ENCODE data around the gene ECM1.
A peak's percentile ranks its signal among the peaks of the same experiment; 100 is the strongest.

Gene ECM1

GRCh38 chr1:150560011-150560438, 52.1 kb downstream of the ECM1 start:
- DNase-seq: peak; percentile 62

DNA sequence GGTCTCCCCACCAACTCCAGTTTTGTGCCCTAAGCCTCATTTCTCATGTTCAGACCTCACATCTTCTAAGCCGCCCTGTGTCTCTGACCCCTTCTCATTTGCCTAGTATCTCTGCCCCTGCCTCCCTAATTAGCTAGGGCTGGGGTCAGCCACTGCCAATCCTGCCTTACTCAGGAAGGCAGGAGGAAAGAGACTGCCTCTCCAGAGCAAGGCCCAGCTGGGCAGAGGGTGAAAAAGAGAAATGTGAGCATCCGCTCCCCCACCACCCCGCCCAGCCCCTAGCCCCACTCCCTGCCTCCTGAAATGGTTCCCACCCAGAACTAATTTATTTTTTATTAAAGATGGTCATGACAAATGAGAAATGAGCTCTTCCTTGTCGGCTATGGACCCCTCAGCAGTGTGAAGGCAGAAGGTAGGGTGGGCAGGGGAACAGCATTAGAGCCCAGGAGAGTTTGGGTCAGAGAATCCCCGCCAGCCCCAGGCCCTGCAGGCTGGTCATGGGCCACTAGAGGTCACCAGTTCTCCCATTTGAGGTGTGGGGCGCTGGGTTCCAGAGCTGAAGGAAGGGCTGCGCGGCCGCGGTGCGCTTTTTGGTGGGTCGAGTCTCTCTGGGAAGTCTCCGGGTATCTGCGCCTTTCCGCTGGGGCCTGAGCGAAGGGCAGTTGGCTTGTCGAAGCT, 52.8 kb downstream of the ECM1 start:
- no peak for DNase-seq

DNA sequence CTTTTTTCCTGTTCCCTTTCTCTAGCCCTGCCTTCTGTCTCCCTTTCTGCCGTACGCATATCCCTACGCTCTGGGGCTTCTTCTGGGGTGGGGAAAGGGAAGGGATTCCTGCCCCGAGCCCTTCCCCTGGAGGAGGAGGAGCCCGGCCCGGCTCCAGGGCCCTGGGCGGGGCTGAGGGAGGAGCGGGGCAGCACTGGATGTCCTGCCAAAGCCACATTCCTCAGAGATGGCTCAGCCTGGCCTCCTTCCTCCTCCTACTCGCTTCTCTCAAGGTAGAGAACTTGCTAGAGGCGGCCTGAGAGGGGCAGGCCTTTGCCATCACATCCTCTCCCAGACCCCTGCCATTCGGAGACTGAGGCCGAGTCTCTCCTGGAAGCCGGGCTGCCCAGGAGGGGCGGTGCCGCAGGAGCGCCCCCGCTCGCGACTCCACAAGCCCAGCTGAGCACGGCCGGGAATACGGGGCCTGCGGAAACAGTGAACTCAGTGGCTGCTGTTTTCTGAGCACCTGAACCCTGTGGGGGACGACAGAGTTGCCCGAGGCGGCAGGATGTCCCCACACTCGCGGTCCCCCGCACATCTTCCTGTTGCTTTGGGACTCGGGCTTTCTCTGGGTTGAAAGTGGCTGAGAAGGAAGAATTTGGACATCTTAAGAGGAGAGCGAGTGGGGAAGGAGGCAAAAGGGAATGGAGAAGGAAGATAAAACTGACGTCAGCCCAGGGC, 53.5 kb downstream of the ECM1 start:
- peak; percentile 92 for DNase-seq

- DNase-seq: peak; percentile 90
Measured at GRCh38 chr1:150561974-150562445, 54.1 kb downstream of the ECM1 start.

- DNase-seq: peak; percentile 27
Measured at GRCh38 chr1:150562446-150563339, 54.8 kb downstream of the ECM1 start.

All from inflammatory macrophage treated with lipopolysaccharide for 4 hours (primary cell).